BLaER1 treated with 17β-estradiol and CSF1 and Interleukin-3, amounts not matched to agents 10 nM and 100 nM (cell line): ENCODE results near the gene CCT2.

Source experiments
- H3K27ac ChIP-seq, 11 experiments: shearing (Covaris generic); formaldehyde crosslinking; 2 replicates each; pipeline ENCODE4 v1.8.1; 2022
- H3K27me3 ChIP-seq, 11 experiments: shearing (Covaris generic); formaldehyde crosslinking; 2 replicates each; pipeline ENCODE4 v1.8.1; 2022
- H3K36me3 ChIP-seq, 11 experiments: shearing (Covaris generic); formaldehyde crosslinking; 2 replicates each; pipeline ENCODE4 v1.8.1; 2022
- H3K4me1 ChIP-seq, 10 experiments: shearing (Covaris generic); formaldehyde crosslinking; 2 replicates each; pipeline ENCODE4 v1.8.1; 2022
- H3K4me2 ChIP-seq, 11 experiments: shearing (Covaris generic); formaldehyde crosslinking; 2 replicates each; pipeline ENCODE4 v1.8.1; 2022
- H3K4me3 ChIP-seq, 10 experiments: shearing (Covaris generic); formaldehyde crosslinking; 2 replicates each; pipeline ENCODE4 v1.8.1; 2022
- H3K9ac ChIP-seq, 11 experiments: shearing (Covaris generic); formaldehyde crosslinking; 2 replicates each; pipeline ENCODE4 v1.8.1; 2022
- H3K9me3 ChIP-seq, 11 experiments: shearing (Covaris generic); formaldehyde crosslinking; replicated peaks in 1 of 11; 2 replicates each; pipeline ENCODE4 v1.8.1; 2022
- H4K20me1 ChIP-seq, 11 experiments: shearing (Covaris generic); formaldehyde crosslinking; 2 replicates each; pipeline ENCODE4 v1.8.1; 2022
- Cebpa-rat ChIP-seq, 11 experiments: shearing (Covaris generic); IDR thresholded peaks; 2 replicates each; pipeline ENCODE4 v1.8.1; 2022

Gene CCT2

DNA sequence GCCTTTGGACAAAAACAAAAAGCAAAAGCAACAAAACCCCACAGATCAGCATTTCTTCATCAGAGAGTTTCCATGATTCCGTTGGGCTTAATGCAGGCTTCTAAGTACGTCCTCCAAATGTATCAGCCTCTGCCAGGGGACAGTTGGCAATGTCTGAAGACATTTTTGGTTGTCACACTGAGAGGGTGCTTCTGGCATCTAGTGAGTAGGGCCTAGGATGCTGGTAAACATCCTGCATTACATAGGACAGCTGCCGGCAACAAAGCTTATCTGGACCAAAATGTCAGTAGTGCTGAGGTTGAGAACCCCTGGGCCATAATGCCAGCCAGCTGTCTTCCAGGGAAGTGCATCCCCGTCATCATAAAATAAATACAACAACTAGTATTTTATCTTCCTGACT, 34.8 kb downstream of the CCT2 start:
- Histone ChIP-seq H3K4me2 (no peak overlapping the region), H3K9me3 (peaks cover 0 to 11% (median 0%) of the 10 kb centered on the region in 11 experiments; a peak in 9 of 22 replicates), H3K9ac (no peak overlapping the region), H4K20me1 (no peaks in the 10 kb centered on the region), H3K27me3 (no peaks in the 10 kb centered on the region), H3K36me3 (no peaks in the 10 kb centered on the region), H3K27ac (no peak overlapping the region), H3K4me3 (no peak overlapping the region), H3K4me1 (peaks cover 0 to 8% (median 7%) of the 10 kb centered on the region in 10 experiments; a peak in 7 of 20 replicates)
- TF ChIP-seq Cebpa-rat (IDR thresholded peaks at IDR 0.05), result no peak

DNA sequence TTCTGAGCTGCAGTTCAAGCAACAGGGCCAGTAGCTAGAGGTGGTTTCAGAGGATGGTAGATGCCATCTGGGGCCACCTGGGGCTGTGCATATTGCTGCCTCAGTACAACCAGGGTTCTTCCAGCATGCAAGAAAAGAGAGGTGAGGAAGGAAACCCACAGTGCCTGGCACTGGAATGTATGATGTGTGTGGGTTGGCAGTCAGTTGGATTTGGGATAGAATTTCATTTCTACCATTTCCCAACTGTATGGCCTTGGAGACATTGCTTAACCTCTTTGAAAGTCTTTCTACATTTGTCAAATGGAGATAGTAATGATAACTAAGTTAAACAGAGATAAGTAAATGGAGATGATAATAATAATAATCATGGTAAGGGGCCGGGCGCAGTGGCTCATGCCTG, 35.7 kb downstream of the CCT2 start:
- Histone ChIP-seq H3K9me3 (peaks cover 0 to 3% (median 0%) of the 10 kb centered on the region in 11 experiments; a peak in 4 of 22 replicates), H3K4me1 (peaks cover 0 to 6% (median 4%) of the 10 kb centered on the region in 10 experiments; a peak in 7 of 20 replicates), H4K20me1 (no peaks in the 10 kb centered on the region), H3K27ac (no peak overlapping the region), H3K4me2 (no peak overlapping the region), H3K9ac (no peak overlapping the region), H3K4me3 (no peak overlapping the region), H3K27me3 (no peaks in the 10 kb centered on the region), H3K36me3 (no peaks in the 10 kb centered on the region)
- TF ChIP-seq Cebpa-rat (IDR thresholded peaks at IDR 0.05), result no peak

DNA sequence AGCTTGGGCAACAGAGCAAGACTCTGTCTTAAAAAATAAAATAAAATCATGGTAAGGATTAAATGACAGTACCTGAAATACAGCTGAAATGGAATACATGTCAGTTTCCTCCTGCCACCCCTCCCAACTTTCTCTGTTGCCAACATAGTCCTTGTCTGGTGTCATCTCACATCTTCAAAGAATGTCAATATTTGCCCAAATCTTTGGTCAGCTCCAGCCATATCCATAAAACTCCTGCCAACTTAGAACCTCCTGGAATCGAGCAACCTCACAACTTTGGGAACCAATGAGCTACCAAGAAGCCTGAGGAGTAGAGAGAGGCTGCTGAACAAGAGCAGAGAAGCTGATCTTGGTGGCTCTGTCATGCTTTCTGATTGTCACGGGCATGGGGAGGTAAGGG, 36.3 kb downstream of the CCT2 start:
- Histone ChIP-seq H3K27me3 (no peaks in the 10 kb centered on the region), H3K36me3 (no peaks in the 10 kb centered on the region), H4K20me1 (no peaks in the 10 kb centered on the region), H3K9ac (no peak overlapping the region), H3K4me2 (no peak overlapping the region), H3K4me3 (no peak overlapping the region), H3K4me1 (no peaks in the 10 kb centered on the region), H3K27ac (no peak overlapping the region), H3K9me3 (no peaks in the 10 kb centered on the region)
- TF ChIP-seq Cebpa-rat (IDR thresholded peaks at IDR 0.05), result no peak

DNA sequence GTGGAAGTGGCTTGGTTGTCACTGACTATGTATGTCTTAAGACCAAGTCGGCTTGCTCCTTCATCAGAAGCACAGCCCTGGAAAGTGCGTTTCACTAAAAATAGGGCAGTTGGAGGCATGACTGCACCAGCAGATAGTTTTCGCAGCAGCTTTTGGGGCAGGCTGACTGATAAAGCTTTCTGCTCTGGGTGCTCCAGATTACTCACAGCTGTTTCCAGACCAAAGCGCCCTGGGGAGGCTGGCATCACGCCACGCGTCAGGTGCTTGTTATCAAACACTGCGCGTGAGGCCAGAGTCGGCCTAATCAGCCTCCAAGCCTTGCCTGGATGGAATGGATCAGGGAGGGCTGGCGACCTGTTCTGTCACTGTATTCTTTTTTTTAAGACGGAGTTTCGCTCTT, 38.7 kb downstream of the CCT2 start:
- no peak overlapping the region for H3K4me3 ChIP-seq
- no peak overlapping the region for H3K9ac ChIP-seq
- no peaks in the 10 kb centered on the region for H3K27me3 ChIP-seq
- H3K36me3 ChIP-seq, result no peaks in the 10 kb centered on the region
- H3K4me2 ChIP-seq, result no peak overlapping the region
- H3K9me3 ChIP-seq, result no peaks in the 10 kb centered on the region
- H4K20me1 ChIP-seq, result no peaks in the 10 kb centered on the region
- H3K4me1 ChIP-seq, result peaks cover 0 to 7% (median 2%) of the 10 kb centered on the region in 10 experiments; a peak in 5 of 20 replicates
- H3K27ac ChIP-seq, result no peak overlapping the region
- no peak for TF ChIP-seq Cebpa-rat (IDR thresholded peaks at IDR 0.05)

DNA sequence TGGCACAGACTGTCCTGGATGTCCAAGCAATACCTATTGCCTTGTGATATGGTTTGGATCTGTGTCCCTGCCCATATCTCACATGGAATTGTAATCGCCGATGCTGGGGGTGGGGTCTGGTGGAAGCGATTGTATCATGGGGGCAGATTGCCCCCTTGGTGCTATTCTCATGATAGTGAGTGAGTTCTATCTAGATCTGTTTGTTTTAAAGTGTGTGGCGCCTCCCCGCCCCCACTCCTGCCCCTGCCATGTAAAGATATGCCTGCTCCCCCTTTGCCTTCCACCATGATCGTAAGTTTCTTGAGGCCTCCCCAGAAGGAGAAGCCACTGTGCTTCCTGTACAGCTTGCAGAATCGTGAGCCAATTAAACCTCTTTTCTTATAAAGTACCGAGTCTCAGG, 42.2 kb downstream of the CCT2 start:
- Histone ChIP-seq H3K27ac (no peak overlapping the region), H3K36me3 (no peaks in the 10 kb centered on the region), H3K9me3 (peaks cover 0 to 19% (median 10%) of the 10 kb centered on the region in 11 experiments; a peak in 14 of 22 replicates), H3K27me3 (no peaks in the 10 kb centered on the region), H3K4me1 (peaks cover 0 to 9% (median 2%) of the 10 kb centered on the region in 10 experiments; a peak in 5 of 20 replicates), H3K4me2 (no peak overlapping the region), H3K4me3 (no peak overlapping the region), H3K9ac (no peak overlapping the region), H4K20me1 (no peaks in the 10 kb centered on the region)
- TF ChIP-seq Cebpa-rat (IDR thresholded peaks at IDR 0.05), result no peak

DNA sequence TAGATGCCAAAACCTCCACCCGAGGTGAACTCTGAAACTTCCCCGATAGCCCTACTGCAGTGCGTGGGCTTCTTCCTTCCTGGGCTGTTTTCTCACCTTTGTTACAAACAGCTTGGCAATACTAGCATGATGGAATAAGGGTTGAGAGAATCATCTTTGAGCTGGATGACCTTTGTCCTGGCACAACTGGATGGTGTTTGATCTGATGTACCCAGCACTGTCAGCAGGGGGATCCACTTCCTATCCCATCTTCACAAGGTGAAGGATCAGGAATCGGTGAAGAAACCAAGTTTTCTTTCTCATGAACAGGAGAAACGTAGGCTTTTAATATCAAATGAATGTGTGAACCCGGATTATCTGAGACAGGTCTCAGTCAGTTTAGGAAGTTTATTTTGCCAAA, 44.9 kb downstream of the CCT2 start:
- H3K4me1 ChIP-seq, result peaks cover 0 to 9% (median 2%) of the 10 kb centered on the region in 10 experiments; a peak in 5 of 20 replicates
- H3K4me2 ChIP-seq, result no peak overlapping the region
- no peak overlapping the region for H3K4me3 ChIP-seq
- no peak overlapping the region for H3K27ac ChIP-seq
- no peak for TF ChIP-seq Cebpa-rat (IDR thresholded peaks at IDR 0.05)
- no peaks in the 10 kb centered on the region for H4K20me1 ChIP-seq
- H3K36me3 ChIP-seq, result no peaks in the 10 kb centered on the region
- H3K9ac ChIP-seq, result no peak overlapping the region
- H3K9me3 ChIP-seq, result peaks cover 0 to 24% (median 13%) of the 10 kb centered on the region in 11 experiments; a peak in 14 of 22 replicates
- H3K27me3 ChIP-seq, result no peaks in the 10 kb centered on the region

DNA sequence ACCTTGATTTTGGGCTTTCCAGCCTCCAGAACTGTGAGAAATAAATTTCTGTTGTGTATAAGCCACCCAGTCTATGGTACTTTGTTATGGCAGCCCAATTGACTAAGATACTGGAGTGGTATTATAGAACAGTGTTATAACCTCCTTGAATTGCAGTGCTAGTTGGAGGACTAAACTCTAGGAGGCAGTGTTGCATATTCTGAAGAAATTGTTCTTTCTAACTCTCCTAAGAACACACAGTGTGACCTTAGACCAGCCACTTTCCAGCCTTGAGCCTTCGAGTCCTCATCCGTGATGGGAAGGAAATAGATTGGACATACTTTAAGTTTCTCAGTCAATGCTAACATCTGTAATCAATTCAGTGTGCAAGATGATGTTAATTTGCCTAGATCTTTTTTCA, 47.8 kb downstream of the CCT2 start:
- Histone ChIP-seq H3K4me3 (no peak overlapping the region), H3K27me3 (no peaks in the 10 kb centered on the region), H4K20me1 (no peaks in the 10 kb centered on the region), H3K9ac (no peak overlapping the region), H3K4me2 (no peak overlapping the region), H3K27ac (no peak overlapping the region), H3K36me3 (no peaks in the 10 kb centered on the region), H3K4me1 (peaks cover 0 to 9% (median 2%) of the 10 kb centered on the region in 10 experiments; a peak in 5 of 20 replicates), H3K9me3 (peaks cover 0 to 24% (median 13%) of the 10 kb centered on the region in 11 experiments; a peak in 14 of 22 replicates)
- no peak for TF ChIP-seq Cebpa-rat (IDR thresholded peaks at IDR 0.05)

DNA sequence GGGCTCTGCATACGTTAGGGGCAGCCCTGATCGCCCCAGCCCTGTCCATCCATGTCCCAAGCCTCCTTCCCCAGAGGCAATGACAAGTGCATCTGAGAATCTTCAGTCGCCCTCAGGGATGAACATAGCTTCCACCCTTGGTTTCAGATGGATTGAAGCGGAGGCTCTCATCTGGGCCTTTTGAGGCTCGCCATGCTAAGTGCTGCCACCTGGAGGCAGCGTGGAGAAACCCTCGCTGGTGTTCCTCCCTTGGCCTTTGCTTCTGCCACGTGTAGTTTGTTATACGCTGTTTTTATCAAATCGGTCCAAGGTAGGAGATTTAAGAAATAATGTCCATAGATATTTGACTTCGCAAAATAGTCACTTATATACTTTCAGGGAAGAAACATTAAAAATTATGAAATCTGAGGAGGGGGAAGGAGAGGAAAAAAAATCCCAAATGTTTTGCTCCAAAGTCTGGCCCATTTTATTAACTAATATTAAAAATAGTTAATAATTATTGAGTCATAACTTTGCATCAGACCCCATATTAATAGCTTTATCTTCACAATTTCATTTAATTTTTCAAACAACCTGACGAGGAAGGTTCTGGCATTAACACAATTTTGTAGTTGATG, 54.2 kb downstream of the CCT2 start:
- no peak overlapping the region for H3K27ac ChIP-seq
- H4K20me1 ChIP-seq, result no peaks in the 10 kb centered on the region

DNA sequence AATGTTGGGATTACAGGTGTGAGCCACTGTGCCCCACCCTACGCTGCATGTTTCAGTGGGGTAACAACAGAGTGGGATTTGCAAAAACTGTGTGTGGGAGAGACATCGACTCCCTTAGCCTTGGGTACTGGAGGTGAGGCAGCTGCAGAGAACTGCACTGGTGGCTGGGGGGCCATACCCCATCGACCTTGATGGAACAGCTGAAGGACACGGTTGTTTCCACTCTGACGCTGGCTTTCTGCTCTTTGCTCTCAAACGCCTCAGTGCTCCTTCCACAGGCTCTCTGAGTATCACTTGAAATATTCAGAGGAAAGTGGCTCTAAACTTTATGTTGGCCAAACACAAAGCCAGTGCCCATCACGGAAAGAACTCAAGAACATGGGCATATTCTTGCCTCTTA, 56.3 kb downstream of the CCT2 start:
- Histone ChIP-seq H3K27me3 (no peaks in the 10 kb centered on the region), H3K4me2 (no peak overlapping the region), H3K4me3 (no peak overlapping the region), H3K36me3 (no peaks in the 10 kb centered on the region), H3K27ac (no peak overlapping the region), H3K9me3 (no peaks in the 10 kb centered on the region), H3K9ac (no peak overlapping the region), H3K4me1 (0 out of 20 replicates have a peak, but pooled peaks cover 0 to 3% (median 0%) of the 10 kb centered on the region in 10 experiments), H4K20me1 (no peaks in the 10 kb centered on the region)
- no peak for TF ChIP-seq Cebpa-rat (IDR thresholded peaks at IDR 0.05)

More for the DNA sequence above, 54.2 kb downstream of the CCT2 start:
- H3K36me3 ChIP-seq, result no peaks in the 10 kb centered on the region
- TF ChIP-seq Cebpa-rat (IDR thresholded peaks at IDR 0.05), result no peak
- no peak overlapping the region for H3K4me2 ChIP-seq
- no peaks in the 10 kb centered on the region for H3K4me1 ChIP-seq
- no peaks in the 10 kb centered on the region for H3K9me3 ChIP-seq
- H3K9ac ChIP-seq, result no peak overlapping the region
- no peaks in the 10 kb centered on the region for H3K27me3 ChIP-seq
- no peak overlapping the region for H3K4me3 ChIP-seq

DNA sequence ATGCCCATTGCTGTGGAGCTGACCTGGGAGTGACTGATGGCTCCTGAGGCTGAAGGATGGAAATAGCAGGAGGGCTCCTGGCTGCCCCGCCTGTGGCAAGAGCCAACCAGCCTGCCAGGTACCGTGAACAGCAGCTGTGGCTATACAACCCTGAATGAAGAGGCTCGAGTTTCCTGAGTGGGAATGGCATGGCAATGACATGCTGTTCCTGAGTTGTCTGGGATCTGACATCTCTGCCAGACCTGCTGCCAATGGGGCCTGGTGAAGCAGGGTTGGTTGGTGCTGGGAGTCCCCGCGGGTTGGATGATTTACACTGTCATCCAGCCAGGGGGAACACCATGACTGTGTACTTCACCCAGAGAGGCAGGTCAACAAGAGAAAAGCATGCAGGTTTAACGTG, 57.3 kb downstream of the CCT2 start:
- H3K27me3 ChIP-seq, result no peaks in the 10 kb centered on the region
- H3K4me1 ChIP-seq, result peaks cover 0 to 6% (median 0%) of the 10 kb centered on the region in 10 experiments; a peak in 1 of 20 replicates
- no peak overlapping the region for H3K9ac ChIP-seq
- H3K36me3 ChIP-seq, result no peaks in the 10 kb centered on the region
- no peak overlapping the region for H3K4me2 ChIP-seq
- H4K20me1 ChIP-seq, result no peaks in the 10 kb centered on the region
- TF ChIP-seq Cebpa-rat (IDR thresholded peaks at IDR 0.05), result no peak
- no peak overlapping the region for H3K4me3 ChIP-seq
- H3K27ac ChIP-seq, result no peak overlapping the region
- H3K9me3 ChIP-seq, result no peaks in the 10 kb centered on the region
